GM12878 (cell line): ENCODE data around the gene ADA. TPM values are rescaled to one million over a fixed set of nuclear protein-coding genes. Genes with fewer than 3 reads are reported as not detected.
A peak's percentile ranks its signal among the peaks of the same experiment; 100 is the strongest.

ENCODE experiments used
- CHD1 ChIP-seq: IDR thresholded peaks from 2 replicates; pipeline ENCODE4 v1.6.1; 2012; ENCODE audit warnings: low read depth, low read length, improper control_type of control experiment
- ETV6 ChIP-seq, 2 experiments: fragments of 450-650 bp in 1 of 2; IDR thresholded peaks in 1 of 2; conservative IDR thresholded peaks in 1 of 2; 2 replicates each; pipeline ENCODE4 v1.6.1; 2014; ENCODE audit warnings: antibody characterized with exemption in 1 of 2, borderline replicate concordance in 1 of 2, low read depth in 1 of 2, mild to moderate bottlenecking in 1 of 2, moderate library complexity in 1 of 2
- HCFC1 ChIP-seq: fragments of 150-350 bp; IDR thresholded peaks from 2 replicates; pipeline ENCODE4 v1.6.1; 2014; ENCODE audit warnings: low read length
- HDGF ChIP-seq: fragments of 450-650 bp; IDR thresholded peaks from 2 replicates; pipeline ENCODE4 v1.6.1; 2016; ENCODE audit warnings: antibody characterized with exemption
- IKZF2 ChIP-seq, 2 experiments: fragments of 450-650 bp; IDR thresholded peaks; 2 replicates each; pipeline ENCODE4 v1.6.1; 2017; ENCODE audit warnings: mild to moderate bottlenecking in 2 of 2, moderate library complexity in 2 of 2
- KDM1A ChIP-seq: fragments of 200-600 bp; sonication (generic); IDR thresholded peaks from 2 replicates; pipeline ENCODE4 v1.6.1; 2016; ENCODE audit warnings: borderline replicate concordance
- MEF2B ChIP-seq: fragments of 450-650 bp; IDR thresholded peaks from 2 replicates; pipeline ENCODE4 v1.6.1; 2018; ENCODE audit warnings: mild to moderate bottlenecking, moderate library complexity; ENCODE audit not compliant: partially characterized antibody, poor library complexity, severe bottlenecking
- MTA2 ChIP-seq: fragments of 450-650 bp; IDR thresholded peaks from 2 replicates; pipeline ENCODE4 v1.6.1; 2016; ENCODE audit warnings: low read depth, mild to moderate bottlenecking, moderate library complexity
- NBN ChIP-seq: fragments of 450-650 bp; IDR thresholded peaks from 2 replicates; pipeline ENCODE4 v1.6.1; 2016
- RB1 ChIP-seq: fragments of 450-650 bp; formaldehyde crosslinking; IDR thresholded peaks from 2 replicates; pipeline ENCODE4 v1.6.1; 2017; ENCODE audit warnings: mild to moderate bottlenecking, borderline replicate concordance
- SMC3 ChIP-seq: IDR thresholded peaks from 2 replicates; pipeline ENCODE4 v1.6.1; 2011; ENCODE audit warnings: low read length, improper control_type of control experiment, borderline replicate concordance
- WRNIP1 ChIP-seq: IDR thresholded peaks from 2 replicates; pipeline ENCODE4 v1.6.1; 2011; ENCODE audit warnings: low read depth, low read length, improper control_type of control experiment, borderline replicate concordance
- YBX1 ChIP-seq: fragments of 450-650 bp; IDR thresholded peaks from 2 replicates; pipeline ENCODE4 v1.6.1; 2016; ENCODE audit warnings: antibody characterized with exemption
- ZNF592 ChIP-seq: fragments of 450-650 bp; IDR thresholded peaks from 2 replicates; pipeline ENCODE4 v1.6.1; 2017; ENCODE audit warnings: mild to moderate bottlenecking, moderate library complexity
- polyA plus RNA-seq, 11 experiments: library from polyadenylated mRNA; depleted of rRNA in 4 of 11; unstranded in 6 of 11; stranded (reverse) in 5 of 11; fragments of >200 nt; fragmentation: Nextera tagmentation in 4 of 11; fragmentation: Illumina TruSeq in 1 of 11; extraction: Ambion mirVana in 4 of 11; extraction: Trizol in 1 of 11; gene quantifications; 1 replicate in 1 of 11; 2 replicates in 10 of 11; pipeline versions ENCODE4 v1.2.1 to v1.2.3, GENCODE V29; 2011 to 2016; ENCODE audit warnings: inconsistent platforms in 2 of 11, missing spikeins in 2 of 11, low read depth in 1 of 11
- total RNA-seq, 4 experiments: library from RNA; depleted of rRNA in 3 of 4; stranded (reverse); fragments of >200 nt in 3 of 4; fragmentation: Illumina TruSeq in 1 of 4; extraction: Trizol in 1 of 4; gene quantifications; 2 replicates each; pipeline versions ENCODE4 v1.2.1 to v1.2.3, GENCODE V29; 2013 to 2021
- TF ChIP-seq, protein P1 (sequence below): fragments of 450-650 bp; IDR thresholded peaks from 2 replicates; pipeline ENCODE4 v1.6.1; 2016; ENCODE audit warnings: mild to moderate bottlenecking
- TF ChIP-seq, protein P2 (sequence below): IDR thresholded peaks from 2 replicates; pipeline ENCODE4 v1.6.1; 2012; ENCODE audit warnings: low read depth, low read length, improper control_type of control experiment
- TF ChIP-seq, protein P3 (sequence below): fragments of 450-650 bp; IDR thresholded peaks from 2 replicates; pipeline ENCODE4 v1.6.1; 2014; ENCODE audit warnings: mild to moderate bottlenecking
- TF ChIP-seq, protein P4 (sequence below): fragments of 150-350 bp; IDR thresholded peaks from 2 replicates; pipeline ENCODE4 v1.6.1; 2014; ENCODE audit warnings: mild to moderate bottlenecking, low read depth, low read length
- TF ChIP-seq, protein P5 (sequence below): fragments of 450-650 bp; formaldehyde crosslinking; IDR thresholded peaks from 2 replicates; pipeline ENCODE4 v1.4.0; 2022; ENCODE audit warnings: mild to moderate bottlenecking, moderate library complexity

The ADA gene
- total and polyA plus RNA-seq, 10 of the 15 experiments (the other 5 are each of a cell fraction or from before 2014, with no cell fraction given): 40.9 to 217 (median 90.8) TPM

DNA sequence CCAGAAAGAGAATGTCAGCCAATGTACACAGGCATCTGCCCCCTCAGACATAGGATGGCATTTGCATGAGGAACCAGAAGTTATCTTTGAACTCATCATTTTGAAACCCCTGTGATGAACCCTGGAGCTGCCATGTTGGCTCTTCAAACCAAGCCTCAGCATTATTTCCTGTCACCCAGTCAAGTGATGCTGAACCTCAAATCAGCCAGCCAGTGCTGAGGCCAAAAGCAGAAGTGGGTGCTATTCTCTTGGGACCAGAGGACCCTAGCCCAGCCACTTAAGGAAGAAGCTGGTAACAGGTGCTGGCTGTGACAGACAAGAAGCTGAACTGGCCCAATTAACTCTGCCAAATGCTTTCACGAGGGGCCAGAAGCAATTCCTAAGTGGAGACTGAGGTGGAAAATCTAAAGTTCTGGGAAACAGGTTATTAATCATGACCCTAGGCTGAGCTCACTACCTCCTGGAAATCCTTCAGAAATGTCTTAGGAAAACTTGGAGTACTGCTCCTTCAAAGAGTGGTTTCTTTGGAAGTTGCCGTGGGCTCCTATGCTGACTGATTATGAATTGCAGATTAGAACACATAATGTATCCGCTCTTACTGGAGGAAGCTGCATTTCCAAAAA, 65.1 kb downstream of the ADA start (continued):
- TF ChIP-seq, protein P1, sequence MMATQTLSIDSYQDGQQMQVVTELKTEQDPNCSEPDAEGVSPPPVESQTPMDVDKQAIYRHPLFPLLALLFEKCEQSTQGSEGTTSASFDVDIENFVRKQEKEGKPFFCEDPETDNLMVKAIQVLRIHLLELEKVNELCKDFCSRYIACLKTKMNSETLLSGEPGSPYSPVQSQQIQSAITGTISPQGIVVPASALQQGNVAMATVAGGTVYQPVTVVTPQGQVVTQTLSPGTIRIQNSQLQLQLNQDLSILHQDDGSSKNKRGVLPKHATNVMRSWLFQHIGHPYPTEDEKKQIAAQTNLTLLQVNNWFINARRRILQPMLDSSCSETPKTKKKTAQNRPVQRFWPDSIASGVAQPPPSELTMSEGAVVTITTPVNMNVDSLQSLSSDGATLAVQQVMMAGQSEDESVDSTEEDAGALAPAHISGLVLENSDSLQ: peak; percentile 87
- TF ChIP-seq, protein P2, sequence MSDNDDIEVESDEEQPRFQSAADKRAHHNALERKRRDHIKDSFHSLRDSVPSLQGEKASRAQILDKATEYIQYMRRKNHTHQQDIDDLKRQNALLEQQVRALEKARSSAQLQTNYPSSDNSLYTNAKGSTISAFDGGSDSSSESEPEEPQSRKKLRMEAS: peak; percentile 24; the same call in 1 of the 2 replicates
- TF ChIP-seq MTA2 (peak; percentile 95), SMC3 (no peak), WRNIP1 (no peak), YBX1 (no peak), ZNF592 (no peak), CHD1 (0 out of 2 replicates have a peak, but pooled peaks have one; percentile 30), ETV6 (conservative IDR thresholded peaks at IDR 0.05 in 1 of 2, IDR thresholded peaks at IDR 0.05 in 1 of 2; ENCODE audit: borderline replicate concordance in 1 of 2, low read depth in 1 of 2) (no peak), IKZF2 (IDR thresholded peaks at IDR 0.05) (peak; percentile 71 to 89), KDM1A (no peak), RB1 (no peak), HDGF (no peak; the same call in 1 of the 2 replicates), HCFC1 (no peak), NBN (peak; percentile 56), MEF2B (peak; percentile 99)
- TF ChIP-seq, protein P3, sequence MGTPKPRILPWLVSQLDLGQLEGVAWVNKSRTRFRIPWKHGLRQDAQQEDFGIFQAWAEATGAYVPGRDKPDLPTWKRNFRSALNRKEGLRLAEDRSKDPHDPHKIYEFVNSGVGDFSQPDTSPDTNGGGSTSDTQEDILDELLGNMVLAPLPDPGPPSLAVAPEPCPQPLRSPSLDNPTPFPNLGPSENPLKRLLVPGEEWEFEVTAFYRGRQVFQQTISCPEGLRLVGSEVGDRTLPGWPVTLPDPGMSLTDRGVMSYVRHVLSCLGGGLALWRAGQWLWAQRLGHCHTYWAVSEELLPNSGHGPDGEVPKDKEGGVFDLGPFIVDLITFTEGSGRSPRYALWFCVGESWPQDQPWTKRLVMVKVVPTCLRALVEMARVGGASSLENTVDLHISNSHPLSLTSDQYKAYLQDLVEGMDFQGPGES: no peak
- TF ChIP-seq, protein P4, sequence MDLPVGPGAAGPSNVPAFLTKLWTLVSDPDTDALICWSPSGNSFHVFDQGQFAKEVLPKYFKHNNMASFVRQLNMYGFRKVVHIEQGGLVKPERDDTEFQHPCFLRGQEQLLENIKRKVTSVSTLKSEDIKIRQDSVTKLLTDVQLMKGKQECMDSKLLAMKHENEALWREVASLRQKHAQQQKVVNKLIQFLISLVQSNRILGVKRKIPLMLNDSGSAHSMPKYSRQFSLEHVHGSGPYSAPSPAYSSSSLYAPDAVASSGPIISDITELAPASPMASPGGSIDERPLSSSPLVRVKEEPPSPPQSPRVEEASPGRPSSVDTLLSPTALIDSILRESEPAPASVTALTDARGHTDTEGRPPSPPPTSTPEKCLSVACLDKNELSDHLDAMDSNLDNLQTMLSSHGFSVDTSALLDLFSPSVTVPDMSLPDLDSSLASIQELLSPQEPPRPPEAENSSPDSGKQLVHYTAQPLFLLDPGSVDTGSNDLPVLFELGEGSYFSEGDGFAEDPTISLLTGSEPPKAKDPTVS: no peak
- TF ChIP-seq, protein P5, sequence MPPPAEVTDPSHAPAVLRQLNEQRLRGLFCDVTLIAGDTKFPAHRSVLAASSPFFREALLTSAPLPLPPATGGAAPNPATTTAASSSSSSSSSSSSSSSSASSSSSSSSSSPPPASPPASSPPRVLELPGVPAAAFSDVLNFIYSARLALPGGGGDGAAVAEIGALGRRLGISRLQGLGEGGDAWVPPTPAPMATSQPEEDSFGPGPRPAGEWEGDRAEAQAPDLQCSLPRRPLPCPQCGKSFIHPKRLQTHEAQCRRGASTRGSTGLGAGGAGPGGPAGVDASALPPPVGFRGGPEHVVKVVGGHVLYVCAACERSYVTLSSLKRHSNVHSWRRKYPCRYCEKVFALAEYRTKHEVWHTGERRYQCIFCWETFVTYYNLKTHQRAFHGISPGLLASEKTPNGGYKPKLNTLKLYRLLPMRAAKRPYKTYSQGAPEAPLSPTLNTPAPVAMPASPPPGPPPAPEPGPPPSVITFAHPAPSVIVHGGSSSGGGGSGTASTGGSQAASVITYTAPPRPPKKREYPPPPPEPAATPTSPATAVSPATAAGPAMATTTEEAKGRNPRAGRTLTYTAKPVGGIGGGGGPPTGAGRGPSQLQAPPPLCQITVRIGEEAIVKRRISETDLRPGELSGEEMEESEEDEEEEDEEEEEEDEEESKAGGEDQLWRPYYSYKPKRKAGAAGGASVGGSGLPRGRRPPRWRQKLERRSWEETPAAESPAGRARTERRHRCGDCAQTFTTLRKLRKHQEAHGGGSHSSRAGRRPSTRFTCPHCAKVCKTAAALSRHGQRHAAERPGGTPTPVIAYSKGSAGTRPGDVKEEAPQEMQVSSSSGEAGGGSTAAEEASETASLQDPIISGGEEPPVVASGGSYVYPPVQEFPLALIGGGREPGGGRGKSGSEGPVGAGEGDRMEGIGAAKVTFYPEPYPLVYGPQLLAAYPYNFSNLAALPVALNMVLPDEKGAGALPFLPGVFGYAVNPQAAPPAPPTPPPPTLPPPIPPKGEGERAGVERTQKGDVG (CRISPR knock-in tag): no peak
